GM21786 (cell line): ENCODE measurements around the gene SMIM10.
"Not testable (repeated sequence)": the region's sequence is repeated elsewhere in the genome, so short reads cannot be mapped to it uniquely, and the experiment has no call there.

Source experiments
- ATAC-seq: cut with Tn5 transposase; IDR thresholded peaks from one replicate; pipeline ENCODE4 v1.9.1; 2021; ENCODE audit not compliant: unreplicated experiment

Gene SMIM10

DNA sequence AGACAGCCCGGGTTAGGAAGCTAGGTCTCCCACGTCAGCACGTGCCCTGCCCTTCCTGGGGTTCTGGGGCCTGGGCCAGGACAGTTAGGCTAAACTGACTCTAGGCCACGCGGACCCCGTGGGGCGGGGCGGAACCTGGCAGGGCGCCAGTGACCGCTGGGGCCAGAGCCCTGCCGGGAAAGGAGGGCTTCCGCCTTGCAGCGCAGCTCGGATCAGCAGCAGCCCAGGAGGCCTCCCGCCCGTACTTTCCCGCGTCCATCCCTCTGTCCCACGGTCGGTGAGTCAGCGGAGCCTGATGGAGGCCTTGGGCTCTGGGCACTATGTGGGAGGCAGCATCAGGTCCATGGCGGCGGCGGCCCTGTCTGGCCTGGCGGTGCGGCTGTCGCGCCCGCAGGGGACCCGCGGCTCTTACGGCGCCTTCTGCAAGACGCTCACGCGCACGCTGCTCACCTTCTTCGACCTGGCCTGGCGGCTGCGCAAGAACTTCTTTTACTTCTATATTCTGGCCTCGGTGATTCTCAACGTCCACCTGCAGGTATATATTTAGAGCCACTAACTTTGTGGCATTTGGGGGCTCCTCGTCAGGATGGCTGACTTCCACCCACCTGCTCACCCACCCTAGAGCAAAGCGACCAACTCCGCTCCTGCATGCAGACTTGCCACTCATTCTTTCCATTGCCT lies at the start of gene SMIM10:
Gene SMIM10 (plus strand): TSS at position 191 of the 681 bp plus-strand sequence. CDS start 105 bp downstream, at position 296.
- no peak for ATAC-seq

DNA sequence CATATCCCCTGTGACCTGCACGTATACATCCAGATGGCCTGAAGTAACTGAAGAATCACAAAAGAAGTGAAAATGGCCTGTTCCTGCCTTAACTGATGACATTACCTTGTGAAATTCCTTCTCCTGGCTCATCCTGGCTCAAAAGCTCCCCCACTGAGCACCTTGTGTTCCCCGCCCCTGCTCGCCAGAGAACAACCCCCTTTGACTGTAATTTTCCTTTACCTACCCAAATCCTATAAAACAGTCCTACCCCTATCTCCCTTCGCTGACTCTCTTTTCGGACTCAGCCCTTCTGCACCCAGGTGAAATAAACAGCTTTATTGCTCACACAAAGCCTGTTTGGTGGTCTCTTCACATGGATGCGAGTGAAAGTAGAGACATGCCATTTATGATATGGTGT lies 44.4 kb upstream of the SMIM10 start:
- not testable (repeated sequence) for ATAC-seq

DNA sequence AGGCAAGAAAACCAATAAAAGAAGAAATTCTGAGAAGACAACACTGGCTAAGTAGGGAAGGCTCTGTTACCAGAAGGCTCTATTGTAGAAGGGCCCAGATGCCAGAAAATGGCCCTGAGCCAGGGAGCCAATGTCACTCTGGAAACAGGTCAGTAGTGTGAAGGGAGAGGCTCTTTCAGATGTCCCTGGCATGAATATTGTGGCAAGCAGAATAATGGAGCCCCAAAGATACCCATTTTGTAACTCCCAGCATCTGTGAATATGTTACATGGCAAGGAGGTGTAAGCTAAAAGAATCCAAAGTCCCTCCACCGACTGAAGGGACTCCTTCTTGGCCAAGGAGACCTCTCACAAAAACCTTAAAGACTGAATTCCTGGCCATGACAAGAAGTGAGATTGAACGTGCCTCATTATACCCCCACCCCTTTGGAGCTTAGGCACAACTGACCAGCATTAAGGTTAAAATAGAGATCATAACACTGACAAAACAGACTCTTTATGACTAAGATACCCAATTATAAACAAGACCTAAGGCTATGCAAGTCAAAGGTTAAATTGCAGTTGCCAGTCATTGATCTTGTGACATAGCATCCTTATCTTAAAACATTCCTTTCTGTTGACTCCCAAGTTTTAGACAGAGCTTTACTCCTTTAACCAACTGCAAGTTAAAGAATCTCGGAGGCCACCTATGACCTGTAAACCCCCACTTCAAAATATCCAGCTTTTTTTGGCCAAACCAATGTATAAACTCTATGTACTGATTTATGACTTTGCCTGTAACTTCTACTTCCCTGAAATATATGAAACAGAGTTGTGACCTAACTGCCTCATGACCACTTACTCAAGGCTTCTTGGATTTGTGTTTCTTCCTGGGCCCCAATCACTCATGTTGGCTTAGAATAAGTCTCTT lies 42.2 kb upstream of the SMIM10 start:
- ATAC-seq, result no peak

DNA sequence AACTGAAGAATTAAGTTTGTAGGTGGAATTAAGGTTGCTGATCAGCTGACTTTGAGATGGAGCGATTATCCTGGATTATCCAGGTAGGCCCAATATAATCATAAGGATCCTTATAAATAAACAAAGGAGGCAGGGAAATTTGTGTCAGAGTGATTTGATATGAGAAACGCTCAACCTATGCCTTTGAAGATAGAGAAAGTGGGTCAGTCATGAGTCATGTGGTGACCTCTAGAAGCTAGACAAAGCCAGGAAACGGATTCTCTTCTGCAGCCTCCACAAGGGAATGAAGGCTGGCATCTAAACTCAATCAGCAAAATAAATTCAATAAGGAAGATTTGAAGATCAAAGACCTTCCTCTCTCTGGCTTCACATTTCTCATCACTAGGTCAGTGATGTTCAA lies 41.5 kb upstream of the SMIM10 start:
- no peak for ATAC-seq

DNA sequence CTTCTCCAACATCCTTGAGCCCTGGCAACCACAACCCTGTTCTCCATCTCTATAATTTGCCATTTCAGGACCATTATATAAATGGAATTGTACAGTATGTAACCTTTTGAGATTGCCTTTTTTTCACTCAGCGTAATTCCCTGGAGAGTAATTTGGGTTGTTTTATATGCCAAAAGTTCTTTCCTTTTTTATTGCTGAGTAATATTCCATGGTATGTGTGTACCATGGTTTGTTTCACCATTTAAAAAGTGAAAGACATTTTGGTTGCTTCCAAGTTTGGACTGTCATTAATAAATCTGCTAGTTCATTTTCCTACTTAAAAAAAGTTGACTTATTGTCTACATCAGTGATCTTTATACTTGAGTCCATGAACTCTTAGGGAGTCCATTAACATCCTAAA lies 33.0 kb upstream of the SMIM10 start:
- ATAC-seq, result no peak

DNA sequence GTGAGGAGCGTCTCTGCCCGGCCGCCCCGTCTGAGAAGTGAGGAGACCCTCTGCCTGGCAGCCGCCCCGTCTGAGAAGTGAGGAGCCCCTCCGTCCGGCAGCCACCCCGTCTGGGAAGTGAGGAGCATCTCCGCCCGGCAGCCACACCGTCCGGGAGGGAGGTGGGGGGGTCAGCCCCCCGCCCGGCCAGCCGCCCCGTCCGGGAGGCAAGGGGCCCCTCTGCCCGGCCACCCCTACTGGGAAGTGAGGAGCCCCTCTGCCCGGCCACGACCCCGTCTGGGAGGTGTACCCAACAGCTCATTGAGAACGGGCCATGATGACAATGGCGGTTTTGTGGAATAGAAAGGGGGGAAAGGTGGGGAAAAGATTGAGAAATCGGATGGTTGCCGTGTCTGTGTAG lies 30.4 kb upstream of the SMIM10 start:
- not testable (repeated sequence) for ATAC-seq

DNA sequence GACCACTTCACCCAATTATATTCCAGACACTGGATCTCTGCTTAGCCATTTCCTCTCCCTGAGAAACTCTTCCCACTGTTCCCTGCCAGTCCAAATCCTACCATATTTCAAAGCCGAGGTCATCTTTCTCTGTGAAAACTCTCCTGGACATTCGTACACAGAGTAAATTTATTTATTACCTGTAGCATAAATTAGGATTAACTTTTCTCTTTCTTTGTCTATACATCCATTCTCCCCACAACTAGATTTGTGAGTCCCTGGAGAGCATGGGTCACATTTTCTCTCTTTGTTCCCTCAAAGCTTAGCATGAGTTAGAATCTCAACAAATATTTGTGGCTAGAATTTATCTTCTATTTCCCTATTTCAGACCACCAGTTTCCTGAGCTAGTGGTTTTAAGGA lies 27.8 kb upstream of the SMIM10 start:
- no peak for ATAC-seq

DNA sequence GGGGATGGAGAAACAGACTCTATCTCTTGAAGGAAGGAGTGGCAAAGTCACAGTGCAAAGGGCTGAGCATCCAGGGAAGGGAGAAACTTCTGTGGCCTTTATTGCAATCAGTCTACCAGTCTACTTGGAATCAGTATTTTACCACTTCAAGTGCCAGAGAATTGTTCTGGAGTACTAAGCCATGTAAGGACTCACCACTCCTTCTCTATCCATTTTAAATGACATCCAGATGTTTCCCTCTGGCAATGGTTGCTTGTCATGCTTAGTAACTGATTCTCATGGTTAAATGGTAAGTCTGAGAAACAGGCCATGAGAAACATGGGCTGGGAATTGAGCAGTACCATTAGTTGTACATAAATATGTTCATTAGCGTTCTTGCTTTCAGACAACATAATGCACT lies 21.1 kb upstream of the SMIM10 start:
- ATAC-seq, result no peak

DNA sequence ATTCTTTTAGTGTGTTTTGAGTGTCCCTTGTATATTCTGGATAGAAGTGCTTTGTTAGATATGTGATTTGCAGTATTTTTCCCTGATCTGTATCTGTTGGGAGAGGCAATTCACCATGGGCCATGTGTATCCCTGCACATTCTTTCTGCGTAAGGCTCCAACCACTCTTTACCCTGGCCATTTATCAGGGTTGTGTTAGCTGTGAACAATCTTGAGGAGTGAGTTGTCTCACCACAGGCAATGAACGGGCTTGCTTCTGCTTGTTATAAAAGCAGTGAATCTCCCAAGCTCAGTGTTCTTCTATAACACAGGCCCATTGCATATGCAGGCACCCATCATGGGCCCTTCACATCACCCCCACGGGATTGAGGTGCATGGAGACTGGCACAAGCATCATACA lies 18.9 kb upstream of the SMIM10 start:
- ATAC-seq, result no peak

DNA sequence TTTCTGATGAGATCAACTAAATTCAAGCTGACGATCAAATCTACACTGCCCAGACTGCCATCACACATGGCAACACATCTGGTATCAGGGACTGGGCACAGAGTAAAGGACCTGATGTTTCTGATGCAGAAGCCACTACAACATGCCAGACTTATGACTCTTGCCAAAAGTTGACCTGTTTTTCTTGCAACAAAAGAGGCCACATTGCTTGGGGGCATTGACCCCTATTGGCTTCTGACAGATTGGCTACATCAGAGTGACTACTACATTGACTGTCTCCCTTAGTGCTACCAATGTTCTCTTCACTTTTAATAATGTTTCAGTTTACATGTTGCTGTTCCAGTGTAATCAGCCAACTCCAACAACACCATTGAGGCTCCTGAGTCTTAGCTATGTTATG lies 15.3 kb upstream of the SMIM10 start:
- no peak for ATAC-seq

DNA sequence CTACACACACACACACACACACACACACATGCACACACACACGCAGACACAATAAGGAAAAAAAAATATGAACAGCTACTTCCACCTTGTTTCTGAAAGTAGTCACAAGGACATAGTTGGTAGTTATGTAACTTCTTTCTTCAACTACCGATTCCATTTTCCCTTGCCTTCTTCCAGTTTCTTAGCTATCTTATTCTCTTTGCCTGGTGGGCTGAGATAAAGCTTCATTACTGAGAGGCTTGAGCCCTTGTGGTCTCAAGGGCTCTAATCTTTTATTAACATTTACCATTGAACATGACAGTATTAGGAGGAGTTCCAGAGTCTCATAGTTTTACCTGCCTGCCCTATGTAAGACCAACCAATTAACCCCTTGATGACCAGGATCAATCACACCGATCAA lies 8.9 kb upstream of the SMIM10 start:
- no peak for ATAC-seq

DNA sequence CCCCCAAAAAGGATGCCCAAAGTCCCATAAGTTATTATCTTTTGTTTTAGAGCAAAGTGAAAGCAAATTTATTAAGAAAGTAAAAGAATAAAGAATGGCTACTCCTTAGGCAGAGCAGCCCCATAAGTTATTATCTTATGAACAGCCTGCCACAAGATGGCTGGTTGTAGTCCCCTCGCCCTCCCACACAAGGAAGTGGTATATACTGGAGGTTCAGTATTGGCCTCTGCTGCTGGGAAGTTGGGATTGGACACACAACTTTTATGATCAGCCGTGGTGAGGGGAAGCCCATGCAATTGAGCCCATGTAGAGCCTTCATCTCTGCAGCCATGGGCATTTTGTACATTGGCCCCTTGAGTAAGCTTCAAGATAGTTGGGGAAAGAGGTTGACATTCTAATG lies 8.0 kb upstream of the SMIM10 start:
- no peak for ATAC-seq

DNA sequence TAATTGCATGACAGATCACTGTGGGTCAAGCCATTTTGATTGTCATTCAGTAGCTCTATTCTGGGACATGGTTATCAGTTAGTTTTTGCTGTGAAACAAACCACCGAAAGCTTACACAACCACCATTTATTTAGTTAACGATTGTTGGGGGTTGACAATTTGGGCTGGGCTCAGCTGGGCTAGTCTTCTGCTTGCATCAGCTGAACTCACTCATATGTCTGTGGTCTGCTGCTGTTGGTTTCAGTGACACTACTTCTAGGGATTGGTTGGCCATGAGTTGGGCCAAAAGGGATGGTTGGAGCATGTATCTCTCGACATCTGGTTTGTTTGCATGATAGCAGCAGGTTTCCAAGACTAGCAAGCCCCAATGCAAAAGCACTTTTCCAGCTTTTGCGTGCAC lies 5.3 kb upstream of the SMIM10 start:
- no peak for ATAC-seq

DNA sequence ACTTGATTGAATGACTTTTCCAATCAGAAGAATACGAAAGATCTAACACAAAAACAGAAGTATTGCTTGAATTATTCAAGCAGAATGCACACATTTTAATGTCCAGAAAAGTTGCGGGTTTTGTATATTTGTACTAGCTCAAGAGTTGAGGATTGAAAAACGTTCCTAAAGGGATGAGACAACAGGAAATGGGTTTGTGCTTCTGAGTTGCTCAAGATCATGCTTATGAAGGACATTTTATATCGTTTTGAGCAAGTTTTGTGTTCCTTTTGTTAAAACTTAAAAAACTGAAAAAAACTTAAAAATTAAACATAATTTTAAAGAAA lies 353 bp upstream of the SMIM10 start:
- no peak for ATAC-seq

DNA sequence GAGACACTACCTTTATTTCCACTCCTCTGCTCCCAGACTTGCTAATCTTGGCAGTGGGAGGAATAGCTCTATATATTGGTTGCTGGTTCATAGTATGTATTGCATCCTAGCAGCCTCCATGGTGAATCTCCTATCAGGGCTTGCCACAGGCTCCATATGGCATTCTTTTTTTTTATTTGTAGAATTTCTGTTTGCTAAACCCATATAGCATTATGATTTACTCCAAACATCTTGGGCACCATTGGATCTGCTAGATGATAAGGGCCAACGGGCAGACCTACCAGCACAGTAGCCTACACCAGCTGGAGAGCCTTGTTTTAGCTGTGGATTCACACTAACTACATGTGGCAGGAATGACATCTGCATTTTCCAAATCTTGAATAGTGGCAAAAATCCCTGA lies 6.9 kb downstream of the SMIM10 start:
- ATAC-seq, result no peak

DNA sequence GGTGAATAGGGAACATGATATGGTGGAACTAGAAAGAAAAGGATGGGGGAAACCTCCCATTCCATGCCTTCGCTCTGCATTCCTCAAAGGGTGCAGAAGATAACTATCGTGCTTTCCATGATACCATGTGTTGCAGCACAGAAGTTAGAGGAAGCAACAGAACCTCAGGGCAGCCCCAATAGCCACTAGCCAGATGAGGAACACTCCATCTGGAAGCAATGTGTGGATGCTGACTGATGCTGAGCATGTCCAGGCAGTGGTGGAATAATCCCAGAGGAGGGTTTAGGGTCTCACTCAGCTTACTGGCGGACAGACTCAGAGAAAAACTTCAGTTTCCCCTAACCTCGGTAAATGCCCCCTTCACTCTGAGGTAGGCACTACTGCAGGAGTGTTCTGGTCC lies 7.5 kb downstream of the SMIM10 start:
- no peak for ATAC-seq

DNA sequence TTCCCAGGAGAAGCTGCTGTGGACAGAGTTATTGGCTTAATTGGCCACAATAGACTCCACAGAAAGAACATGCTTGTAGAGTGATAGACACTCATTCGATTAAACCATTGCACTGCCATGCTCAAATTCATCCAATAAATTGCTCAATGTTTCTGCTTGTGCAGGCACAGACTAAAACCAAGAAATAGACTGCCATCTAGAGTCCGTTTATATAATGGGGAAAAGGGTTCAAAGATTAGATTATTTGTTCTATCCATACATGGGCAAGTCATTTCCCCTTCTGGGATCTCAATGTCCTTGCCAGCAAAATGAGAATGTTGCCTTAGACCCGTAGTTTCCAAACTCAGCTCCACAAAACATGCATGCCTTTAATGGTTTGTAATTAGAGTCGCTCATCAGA lies 8.7 kb downstream of the SMIM10 start:
- no peak for ATAC-seq

DNA sequence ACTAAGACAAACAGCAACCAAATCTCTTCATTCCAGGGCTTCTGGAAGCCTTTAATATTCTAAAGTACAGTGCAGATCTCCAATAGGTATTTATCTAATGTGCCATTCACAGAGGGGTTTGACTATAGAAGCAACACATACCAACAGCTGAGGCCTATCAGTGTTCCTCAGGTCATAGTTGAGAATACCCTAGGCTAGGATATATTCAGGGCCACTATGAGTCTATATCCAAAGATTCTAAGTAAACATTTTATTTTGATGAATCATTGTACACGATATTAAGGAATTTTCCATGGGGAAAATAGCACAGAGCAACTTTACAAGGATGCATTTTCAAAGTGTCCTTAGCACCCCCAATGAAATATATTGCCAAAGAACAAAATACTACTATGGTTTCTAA lies 9.7 kb downstream of the SMIM10 start:
- ATAC-seq, result no peak

DNA sequence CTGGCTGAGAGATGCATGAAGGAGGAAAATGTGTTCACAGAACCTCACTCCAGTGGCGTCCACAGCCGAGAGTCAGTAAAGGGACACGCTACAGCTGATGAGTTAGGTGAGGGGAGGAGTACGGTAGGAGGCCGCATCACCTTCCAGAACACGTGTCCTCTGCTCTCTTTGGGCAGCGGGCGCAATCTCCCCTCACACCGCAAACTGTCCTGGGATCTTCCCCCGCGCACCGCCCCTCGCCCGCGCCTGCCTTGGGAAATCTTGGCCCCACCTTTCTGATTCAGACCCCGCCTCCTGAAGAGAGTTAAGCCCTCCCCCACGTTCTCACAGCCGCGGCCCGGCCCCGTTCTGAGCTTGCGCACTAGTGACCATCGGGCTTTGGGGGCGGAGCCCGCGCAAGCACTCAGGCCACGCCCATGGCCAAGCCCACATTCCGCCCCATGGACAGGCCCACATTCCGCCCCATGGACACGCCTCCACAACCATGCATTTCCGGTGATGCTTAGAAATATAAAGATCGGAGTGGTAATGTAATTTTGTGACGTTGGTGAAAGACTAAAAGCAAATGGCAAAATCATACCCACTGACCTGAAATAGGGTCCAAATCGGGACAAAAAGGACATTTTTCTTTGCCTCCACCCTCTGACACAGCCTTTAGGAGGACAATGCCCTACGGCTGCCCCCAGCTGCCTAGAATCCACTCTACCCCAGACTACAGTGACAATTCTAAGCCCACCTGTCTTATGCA lies 13.3 kb downstream of the SMIM10 start:
- ATAC-seq, result peak; percentile 93

DNA sequence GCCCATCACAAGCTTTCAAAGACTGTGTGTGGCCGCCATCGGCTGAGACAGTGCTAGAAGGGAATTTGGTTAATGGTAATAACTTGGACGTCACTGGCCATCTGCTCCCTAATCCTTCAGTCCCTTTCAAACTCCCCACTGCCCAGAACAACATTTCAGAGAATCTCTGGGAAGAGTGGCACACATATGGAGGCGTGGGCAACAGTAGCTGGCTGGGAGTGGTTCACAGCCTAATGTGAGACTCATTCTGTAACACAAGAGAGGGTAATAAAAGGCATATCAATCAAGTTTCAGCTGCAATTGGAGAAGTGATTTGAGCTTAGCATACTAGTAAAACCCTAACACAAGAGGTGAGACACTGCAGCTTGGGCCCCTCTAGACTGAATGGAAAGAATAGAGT lies 15.4 kb downstream of the SMIM10 start:
- no peak for ATAC-seq

DNA sequence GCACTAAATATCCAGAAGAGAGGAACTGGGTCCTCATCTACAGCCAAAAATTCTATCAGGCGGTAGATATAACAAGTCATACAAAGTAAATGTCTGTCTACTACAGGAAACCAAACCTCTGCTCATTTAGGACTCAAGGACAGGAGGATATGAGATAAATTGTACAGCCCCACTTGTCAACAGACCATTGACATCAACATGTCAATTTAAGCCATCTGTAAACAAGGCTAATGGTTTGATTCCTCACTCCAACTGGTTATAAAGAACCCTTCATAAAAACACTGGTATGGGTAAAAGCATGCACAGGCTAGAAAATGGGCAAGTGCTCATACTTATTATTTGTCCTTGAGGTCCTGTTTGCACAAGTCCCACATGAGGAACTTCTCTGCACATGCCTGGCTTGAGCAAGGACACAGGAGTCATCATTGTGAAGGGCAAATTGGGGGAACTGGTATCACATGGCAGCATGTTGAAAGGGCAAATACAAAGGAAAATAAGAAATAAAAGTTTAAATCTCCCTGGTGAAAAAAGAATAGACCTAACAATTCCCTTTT lies 18.3 kb downstream of the SMIM10 start:
- no peak for ATAC-seq

DNA sequence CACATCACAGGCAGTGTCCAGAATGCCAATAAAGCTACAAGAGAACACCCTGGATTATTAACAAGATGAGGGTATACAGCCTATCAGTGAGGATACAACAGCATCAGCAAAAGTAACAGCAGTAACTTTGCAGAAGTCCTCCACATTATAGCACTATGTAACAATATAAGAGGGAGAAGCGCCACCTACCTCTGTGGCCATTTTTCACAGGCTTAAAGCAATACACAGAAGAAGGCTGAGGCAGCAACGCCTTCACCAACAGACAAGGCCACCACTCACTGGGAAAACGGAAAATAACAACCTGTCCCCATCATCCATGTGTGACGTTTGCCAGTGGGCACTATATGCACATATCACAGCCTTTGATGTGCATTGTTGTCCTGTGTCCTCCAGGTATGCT lies 19.0 kb downstream of the SMIM10 start:
- no peak for ATAC-seq
